GOT3 (cell line): ENCODE results near the gene PFN4.
"Not testable (repeated sequence)": the region's sequence is repeated elsewhere in the genome, so short reads cannot be mapped to it uniquely, and the experiment has no call there.

Experiments used
- DNase-seq: peaks from one replicate; lab custom pipeline; 2025; ENCODE audit warnings: mixed read lengths; lab: John Stamatoyannopoulos, UW

PFN4 gene

GRCh38 chr2:24110660-24111303, 12.4 kb downstream of the PFN4 start:
- DNase-seq, result no peak

- DNase-seq, result not testable (repeated sequence)
Measured at GRCh38 chr2:24109431-24109830, 13.7 kb downstream of the PFN4 start.

DNA sequence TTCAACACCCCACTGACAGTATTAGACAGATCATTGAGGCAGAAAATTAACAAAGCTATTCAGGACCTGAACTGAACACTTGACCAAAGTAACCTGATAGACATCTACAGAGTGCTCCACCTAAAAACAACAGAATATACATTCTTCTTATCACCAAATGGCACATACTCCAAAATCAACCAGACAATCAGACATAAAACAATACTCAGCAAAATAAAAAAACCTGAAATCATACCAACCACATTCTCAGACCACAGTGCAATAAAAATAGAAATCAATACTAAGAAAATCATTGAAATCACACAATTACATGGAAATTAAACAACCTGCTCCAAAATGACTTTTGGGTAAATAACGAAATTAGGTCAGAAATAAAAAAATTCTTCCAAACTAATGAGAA, 15.8 kb downstream of the PFN4 start:
- no peak for DNase-seq

GRCh38 chr2:24106786-24107185, 16.3 kb downstream of the PFN4 start:
- DNase-seq, result no peak

DNA sequence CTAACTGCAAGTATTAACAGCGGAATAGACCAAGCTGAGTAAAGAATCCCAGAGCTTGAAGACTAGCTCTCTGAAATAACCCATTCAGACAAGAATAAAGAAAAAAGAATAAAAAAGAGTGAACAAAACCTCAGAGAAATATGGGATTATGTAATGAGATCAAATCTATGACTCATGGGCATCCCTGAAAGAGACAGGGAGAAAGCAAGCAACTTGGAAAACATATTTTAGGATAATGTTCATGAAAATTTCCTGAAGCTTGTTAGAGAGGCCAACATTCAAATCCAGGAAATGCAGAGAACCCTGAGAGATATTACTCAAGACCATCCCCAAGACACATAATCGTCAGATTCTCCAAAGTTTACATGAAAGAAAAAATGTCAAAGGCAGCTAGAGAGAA, 17.3 kb downstream of the PFN4 start:
- DNase-seq, result no peak

DNA sequence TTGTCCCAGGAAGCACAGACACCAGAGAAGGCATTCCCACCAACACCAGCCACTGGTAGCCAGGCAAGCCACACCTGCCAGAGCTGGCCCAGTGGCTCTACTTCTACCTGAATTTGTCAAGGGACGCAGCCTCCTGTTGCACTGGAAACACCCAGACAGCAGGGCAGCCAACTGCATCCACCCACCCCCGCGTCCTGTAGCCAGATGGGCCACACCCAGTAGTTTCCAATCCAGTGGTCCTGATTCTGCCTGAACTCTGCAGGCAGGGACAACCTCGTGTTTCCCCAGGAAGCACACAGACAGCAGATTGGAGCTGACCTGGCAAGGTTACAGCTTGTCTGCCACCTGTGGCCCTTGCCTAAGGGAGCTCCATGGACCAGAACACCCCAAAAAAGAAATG, 18.2 kb downstream of the PFN4 start:
- no peak for DNase-seq

DNA sequence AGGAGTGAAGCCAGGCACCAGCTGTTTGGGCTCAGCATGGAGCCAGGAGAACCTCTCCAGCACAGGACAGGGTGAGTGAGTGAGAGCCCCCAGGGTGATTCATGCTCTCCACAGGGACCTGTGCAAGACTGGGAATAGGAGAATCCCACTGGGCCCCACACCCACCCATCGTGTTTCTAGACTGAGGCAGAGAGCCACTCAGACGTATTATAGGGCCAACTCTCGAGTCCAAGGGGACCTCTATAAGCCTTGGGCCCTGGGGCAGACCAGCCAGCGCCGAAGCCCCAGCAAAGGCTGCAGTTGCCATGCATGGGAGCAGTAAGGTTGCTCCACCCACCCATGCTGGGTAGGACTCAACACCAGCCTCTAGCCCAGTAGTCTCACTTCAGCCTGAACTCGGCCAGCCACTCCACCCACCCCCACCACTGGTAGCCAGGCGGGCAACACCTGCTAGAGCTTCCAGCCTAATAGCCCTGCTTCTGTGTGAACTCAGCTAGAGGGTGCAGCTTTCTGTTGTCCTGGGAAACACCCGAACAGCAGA, 19.0 kb downstream of the PFN4 start:
- DNase-seq, result no peak

- DNase-seq, result no peak
Measured at GRCh38 chr2:24102677-24103076, 20.5 kb downstream of the PFN4 start.

- no peak for DNase-seq
Measured at GRCh38 chr2:24101992-24102391, 21.1 kb downstream of the PFN4 start.

- DNase-seq, result not testable (repeated sequence)
Measured at GRCh38 chr2:24100732-24101131, 22.4 kb downstream of the PFN4 start.

DNA sequence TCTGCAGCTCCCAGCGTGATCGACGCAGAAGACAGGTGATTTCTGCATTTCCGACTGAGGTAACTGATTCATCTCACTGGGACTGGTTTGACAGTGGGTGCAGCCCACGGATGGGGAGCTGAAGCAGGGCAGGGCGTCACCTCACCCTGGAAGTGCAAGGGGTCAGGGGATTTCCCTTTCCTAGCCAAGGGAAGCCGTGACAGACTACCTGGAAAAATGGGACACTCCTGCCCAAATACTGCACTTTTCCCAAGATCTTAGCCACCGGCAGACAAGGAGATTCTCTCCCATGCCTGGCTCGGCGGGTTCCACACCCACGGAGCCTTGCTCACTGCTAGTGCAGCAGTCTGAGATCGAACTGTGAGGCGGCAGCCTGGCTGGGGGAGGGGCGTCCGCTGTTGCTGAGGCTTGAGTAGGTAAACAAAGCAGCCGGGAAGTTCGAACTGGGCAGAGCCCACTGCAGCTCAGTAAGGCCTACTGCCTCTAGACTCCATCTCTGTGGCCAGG, 27.9 kb downstream of the PFN4 start:
- not testable (repeated sequence) for DNase-seq

GRCh38 chr2:24093270-24093669, 29.9 kb downstream of the PFN4 start:
- not testable (repeated sequence) for DNase-seq

- no peak for DNase-seq
Measured at GRCh38 chr2:24088821-24089359, 34.2 kb downstream of the PFN4 start.

DNA sequence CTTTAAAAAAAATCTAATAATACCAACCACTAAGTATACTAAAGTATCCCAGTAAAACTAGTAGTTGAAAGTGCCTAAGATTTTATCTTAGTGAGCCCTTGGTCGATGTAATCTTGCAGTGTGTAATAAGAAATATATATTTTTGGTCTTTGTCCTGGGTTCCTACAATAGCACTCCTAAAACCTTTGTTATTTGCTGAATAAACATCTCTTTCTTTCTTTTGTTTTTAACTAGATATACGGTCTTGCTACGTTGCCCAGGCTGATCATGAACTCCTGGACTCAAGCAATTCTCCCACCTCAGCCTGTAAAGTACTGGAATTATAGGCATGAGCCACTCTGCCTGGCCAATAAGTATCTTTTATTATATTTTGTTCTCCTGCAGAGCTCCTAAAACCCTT, 36.1 kb downstream of the PFN4 start:
- no peak for DNase-seq

DNA sequence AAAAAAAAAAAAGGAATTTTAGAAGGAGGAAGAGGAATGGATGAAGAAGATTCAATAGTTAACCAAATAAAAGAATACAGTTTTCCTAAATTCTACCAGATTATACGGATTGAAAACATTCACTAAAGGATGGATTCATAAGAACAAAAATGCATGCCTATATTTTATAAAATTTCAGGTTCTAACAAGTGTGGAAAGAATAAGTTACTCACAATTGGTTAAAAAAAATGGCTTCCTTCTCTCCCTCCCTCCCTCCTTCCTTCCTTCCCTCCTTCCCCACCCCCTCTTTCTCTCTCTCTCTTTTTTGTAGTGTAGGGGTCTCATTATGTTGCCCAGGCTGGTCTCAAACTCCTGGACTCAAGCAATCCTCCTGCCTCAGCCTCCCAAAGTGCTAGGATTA, 36.9 kb downstream of the PFN4 start:
- DNase-seq, result no peak

GRCh38 chr2:24085200-24085489, 38.0 kb downstream of the PFN4 start:
- no peak for DNase-seq

DNA sequence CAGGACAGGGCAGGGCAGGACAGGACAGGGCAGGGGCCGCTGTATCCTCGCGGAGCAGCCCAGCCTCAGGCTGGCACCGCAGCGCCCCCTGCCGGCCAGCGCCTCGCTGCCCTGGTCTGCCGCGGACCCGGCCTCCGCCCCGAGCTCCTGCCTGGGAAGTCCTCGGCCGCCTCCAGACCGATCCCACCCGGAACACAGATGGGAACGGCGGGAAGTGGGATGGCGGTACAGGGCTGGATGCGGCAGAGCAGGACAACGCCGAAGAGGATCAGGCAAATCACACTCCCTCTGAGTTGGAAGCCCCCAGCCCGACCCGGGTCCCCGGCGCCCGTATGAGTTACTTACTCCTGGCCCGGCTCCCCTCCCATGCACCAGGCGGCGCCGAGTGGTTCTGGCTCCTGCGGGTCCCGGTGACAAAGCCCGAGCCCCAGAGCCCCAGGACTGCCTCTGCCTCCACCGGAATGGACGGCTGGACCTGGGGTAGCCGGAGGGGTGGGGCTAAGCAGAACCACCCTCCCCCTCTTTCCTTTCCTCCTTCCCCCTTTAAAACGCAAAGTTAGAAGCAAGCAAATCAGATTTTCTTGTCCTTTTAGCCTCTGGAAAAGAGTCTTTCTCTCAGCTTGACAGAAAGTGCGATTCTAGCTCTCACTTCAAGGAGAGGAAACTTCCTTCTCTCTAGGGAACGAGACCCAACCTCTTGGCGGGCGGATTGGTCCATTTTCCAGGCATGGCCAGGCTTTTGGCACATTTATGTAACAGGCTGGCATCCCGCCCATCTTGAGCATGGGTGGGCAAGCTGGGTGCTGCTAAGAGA, 38.5 kb downstream of the PFN4 start, which contains the start of gene TP53I3:
Gene TP53I3, minus strand, starts transcription at position 449 of the 814 bp plus-strand sequence. CDS start 508 bp downstream, outside the sequence.
- DNase-seq, result peak; percentile 76

GRCh38 chr2:24083567-24084385, 39.4 kb downstream of the PFN4 start:
- no peak for DNase-seq

DNA sequence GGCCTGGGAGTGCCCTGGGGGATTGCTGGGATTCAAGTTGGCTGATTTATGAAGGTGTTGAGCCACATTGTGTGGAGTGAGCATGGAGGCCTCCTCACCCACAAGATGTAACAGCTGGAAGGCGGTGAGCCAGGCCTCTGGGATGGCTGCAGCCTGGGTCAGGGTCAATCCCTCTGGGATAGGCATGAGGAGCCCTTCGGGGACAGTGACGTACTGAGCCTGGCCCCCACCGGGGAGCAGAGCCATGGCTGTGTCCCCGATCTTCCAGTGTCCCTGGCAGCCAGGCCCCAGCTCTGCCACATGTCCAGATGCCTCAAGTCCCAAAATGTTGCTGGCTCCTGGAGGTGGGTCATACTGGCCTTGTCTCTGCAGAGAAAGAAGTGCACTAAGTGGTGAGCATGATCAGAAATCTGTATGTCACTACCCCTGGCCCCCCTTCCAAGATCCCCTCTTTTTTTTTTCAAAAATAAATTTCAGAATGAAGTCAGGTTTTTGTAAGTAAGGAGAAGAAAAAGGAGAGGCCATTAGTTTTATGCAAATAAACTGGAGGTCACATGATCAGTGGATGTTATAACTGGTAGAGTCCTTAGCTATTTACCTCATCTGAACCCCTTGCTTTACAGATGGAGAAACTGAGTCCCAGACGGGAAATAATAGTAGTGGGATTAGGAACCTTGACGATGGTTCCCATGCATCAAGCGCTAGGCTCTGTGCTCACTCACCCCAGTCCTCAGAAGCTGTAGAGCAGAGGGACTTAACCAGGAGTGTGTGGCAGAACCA, 40.2 kb downstream of the PFN4 start:
- DNase-seq, result no peak

- DNase-seq, result no peak
Measured at GRCh38 chr2:24080701-24081100, 42.4 kb downstream of the PFN4 start.

DNA sequence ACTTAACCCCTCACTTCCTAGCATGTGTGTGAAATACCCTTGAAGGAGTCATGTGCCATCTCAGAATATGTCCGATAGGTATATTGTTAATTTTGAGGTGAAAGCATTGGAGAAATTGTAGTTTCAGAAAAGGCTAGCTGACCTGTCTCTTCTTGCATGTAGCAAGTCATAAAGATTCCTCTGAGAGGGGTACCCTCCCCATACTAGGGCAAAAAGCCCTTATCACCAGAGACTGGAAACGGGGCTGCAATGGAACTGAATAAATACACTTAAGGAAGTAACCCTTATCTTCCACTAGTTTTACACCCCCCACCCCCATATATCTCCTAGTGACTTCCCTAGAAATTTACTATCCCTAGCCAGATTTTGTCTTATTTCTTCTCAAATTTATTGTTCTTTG, 45.3 kb downstream of the PFN4 start:
- no peak for DNase-seq
